Peyer's patch (tissue), 4 donors: ENCODE data around the gene HTR4.

Experiments used
- CTCF ChIP-seq, 6 experiments: fragments of 450-650 bp in 4 of 6; fragments of 200-600 bp in 2 of 6; sonication (generic) in 1 of 6; IDR thresholded peaks; one replicate each; pipeline ENCODE4 v1.5.1; 2017 to 2019; ENCODE audit warnings: antibody characterized with exemption in 6 of 6, mild to moderate bottlenecking in 3 of 6, moderate library complexity in 1 of 6
- POLR2A ChIP-seq, 2 donors: fragments of 450-650 bp; IDR thresholded peaks; one replicate each; pipeline ENCODE4 v1.5.1; 2017; ENCODE audit warnings: antibody characterized with exemption in 2 of 2, mild to moderate bottlenecking in 2 of 2, moderate library complexity in 2 of 2

- TF ChIP-seq CTCF (IDR thresholded peaks at IDR 0.05) (no peak), POLR2A (IDR thresholded peaks at IDR 0.05) (no peak)
These were observed 13.9 kb downstream of the HTR4 start for GRCh38 chr5:148640471-148640870.
